AG09319 (cell line): ENCODE measurements around the gene RHPN2.

Experiments
- DNase-seq: peaks from one replicate; pipeline ENCODE4 v3.0.0-alpha.2; 2010; ENCODE audit warnings: low read depth; ENCODE audit errors: extremely low read depth
- CTCF ChIP-seq: IDR thresholded peaks from 2 replicates; pipeline ENCODE4 v1.5.1; 2011; ENCODE audit warnings: low read depth, mild to moderate bottlenecking, inconsistent platforms, low read length, moderate library complexity

Gene RHPN2

GRCh38 chr19:33086955-33087354 lies 22.3 kb upstream of the RHPN2 start:
- no peak for TF ChIP-seq CTCF
- no peak for DNase-seq

- no peak for TF ChIP-seq CTCF
- no peak for DNase-seq
Measured at GRCh38 chr19:33085570-33086128, 21.0 kb upstream of the RHPN2 start.

- DNase-seq = peak; percentile 36
- no peak for TF ChIP-seq CTCF
Measured at GRCh38 chr19:33080761-33081681, 16.3 kb upstream of the RHPN2 start, which contains the start of gene GPATCH1. Gene GPATCH1 (plus strand): TSS chr19:33081181. CDS start chr19:33081194, 13 bp downstream.

GRCh38 chr19:33075519-33075918 lies 10.8 kb upstream of the RHPN2 start:
- no peak for TF ChIP-seq CTCF
- no peak for DNase-seq

- DNase-seq = no peak
- TF ChIP-seq CTCF = no peak
Measured at GRCh38 chr19:33071887-33072286, 7.2 kb upstream of the RHPN2 start.

GRCh38 chr19:33067121-33067520 lies 2.4 kb upstream of the RHPN2 start:
- no peak for TF ChIP-seq CTCF
- DNase-seq = no peak

GRCh38 chr19:33066543-33066942 lies 1.9 kb upstream of the RHPN2 start:
- DNase-seq = no peak
- TF ChIP-seq CTCF = no peak
